HG02798 (cell line): ENCODE measurements around the gene NUDT2.
"Not testable (repeated sequence)": the region's sequence is repeated elsewhere in the genome, so short reads cannot be mapped to it uniquely, and the experiment has no call there.

Experiments
- ATAC-seq: cut with Tn5 transposase; IDR thresholded peaks from one replicate; pipeline ENCODE4 v1.9.1; 2021; ENCODE audit warnings: mild to moderate bottlenecking; ENCODE audit not compliant: unreplicated experiment, poor library complexity

Gene NUDT2

GRCh38 chr9:34334337-34334824, 5.0 kb downstream of the NUDT2 start:
- no peak for ATAC-seq

- ATAC-seq, result no peak
Observed at GRCh38 chr9:34334916-34335315, 5.5 kb downstream of the NUDT2 start.

GRCh38 chr9:34335376-34335775, 6.0 kb downstream of the NUDT2 start:
- ATAC-seq, result no peak

- ATAC-seq, result no peak
Observed at GRCh38 chr9:34337403-34337802, 8.0 kb downstream of the NUDT2 start.

- ATAC-seq, result not testable (repeated sequence)
Observed at GRCh38 chr9:34338079-34338478, 8.7 kb downstream of the NUDT2 start.

GRCh38 chr9:34338665-34339385, 9.5 kb downstream of the NUDT2 start:
- ATAC-seq, result no peak

GRCh38 chr9:34341659-34342295, 12.4 kb downstream of the NUDT2 start:
- no peak for ATAC-seq

- no peak for ATAC-seq
Observed at GRCh38 chr9:34343090-34343489, 13.7 kb downstream of the NUDT2 start.

GRCh38 chr9:34343605-34344004, 14.2 kb downstream of the NUDT2 start:
- no peak for ATAC-seq

- ATAC-seq, result no peak
Observed at GRCh38 chr9:34346873-34347799, 17.8 kb downstream of the NUDT2 start.

GRCh38 chr9:34347800-34348158, 18.4 kb downstream of the NUDT2 start:
- ATAC-seq, result no peak

- no peak for ATAC-seq
Observed at GRCh38 chr9:34349324-34349723, 20.0 kb downstream of the NUDT2 start.

- ATAC-seq, result not testable (repeated sequence)
Observed at GRCh38 chr9:34352122-34352652, 22.8 kb downstream of the NUDT2 start.

- ATAC-seq, result not testable (repeated sequence)
Observed at GRCh38 chr9:34352957-34353356, 23.6 kb downstream of the NUDT2 start.

GRCh38 chr9:34362614-34363214, 33.3 kb downstream of the NUDT2 start:
- no peak for ATAC-seq

- ATAC-seq, result no peak
Observed at GRCh38 chr9:34363619-34364351, 34.4 kb downstream of the NUDT2 start.

- ATAC-seq, result no peak
Observed at GRCh38 chr9:34365282-34365681, 35.9 kb downstream of the NUDT2 start.

GRCh38 chr9:34366365-34366764, 37.0 kb downstream of the NUDT2 start:
- no peak for ATAC-seq

GRCh38 chr9:34367751-34368410, 38.5 kb downstream of the NUDT2 start:
- not testable (repeated sequence) for ATAC-seq
